Embryonic facial prominence (tissue), 1 donor: Measurements from ENCODE around the gene LIMS2.

Experiments used
- DNase-seq: peaks from one replicate; pipeline ENCODE4 v3.0.0-alpha.2; 2016; ENCODE audit errors: extremely low spot score

Gene LIMS2

DNA sequence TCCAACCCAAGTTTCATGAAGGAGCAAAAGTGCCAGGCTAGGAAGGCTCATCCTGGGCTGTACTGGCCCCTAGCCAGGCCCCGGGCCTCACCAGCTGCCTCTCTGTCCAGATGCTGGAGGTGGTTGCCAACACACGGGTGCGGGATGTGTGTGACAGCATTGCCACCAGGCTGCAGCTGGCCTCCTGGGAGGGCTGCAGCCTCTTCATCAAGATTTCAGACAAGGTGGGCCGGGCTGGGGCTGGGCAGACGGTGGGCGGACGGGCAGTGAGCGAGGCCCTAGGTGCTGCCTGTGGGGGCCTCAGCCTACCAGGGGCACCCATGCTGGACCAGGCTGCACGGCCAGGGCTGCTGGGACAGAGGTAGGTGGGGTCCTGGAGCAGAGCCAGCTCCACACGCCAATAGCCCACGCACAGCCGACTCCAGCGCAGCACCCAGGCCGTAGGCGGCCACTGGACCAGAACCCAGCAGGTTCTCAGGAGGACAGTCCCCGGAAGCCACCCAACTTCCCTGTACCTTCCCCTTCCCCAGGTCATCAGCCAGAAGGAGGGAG, 41.2 kb downstream of the LIMS2 start:
- DNase-seq = no peak

DNA sequence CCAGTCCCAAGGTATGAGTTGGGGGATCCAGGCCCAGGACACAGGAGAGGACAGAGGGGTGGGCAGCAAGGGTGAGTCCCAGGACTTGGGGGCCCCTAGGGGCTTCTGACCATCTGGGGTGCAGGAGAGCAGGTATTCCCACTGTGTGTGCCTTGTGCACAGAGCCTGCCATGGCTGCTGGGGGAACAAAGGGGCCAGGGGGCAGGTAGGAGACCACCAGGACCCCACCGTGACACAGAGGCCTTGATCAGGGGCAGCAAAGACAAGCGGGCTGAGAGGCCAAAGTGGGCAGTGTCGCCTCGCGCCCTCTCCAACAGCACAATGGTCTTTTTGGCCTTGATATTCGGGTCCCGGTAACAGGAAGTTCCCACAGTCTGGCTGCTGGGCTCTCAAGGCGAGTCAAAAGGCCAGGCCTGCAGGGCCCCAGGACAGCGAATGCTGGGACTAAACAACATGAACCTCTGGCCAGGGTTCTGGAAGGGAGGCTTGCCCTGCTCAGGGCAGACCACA, 41.7 kb downstream of the LIMS2 start:
- DNase-seq = no peak

DNA sequence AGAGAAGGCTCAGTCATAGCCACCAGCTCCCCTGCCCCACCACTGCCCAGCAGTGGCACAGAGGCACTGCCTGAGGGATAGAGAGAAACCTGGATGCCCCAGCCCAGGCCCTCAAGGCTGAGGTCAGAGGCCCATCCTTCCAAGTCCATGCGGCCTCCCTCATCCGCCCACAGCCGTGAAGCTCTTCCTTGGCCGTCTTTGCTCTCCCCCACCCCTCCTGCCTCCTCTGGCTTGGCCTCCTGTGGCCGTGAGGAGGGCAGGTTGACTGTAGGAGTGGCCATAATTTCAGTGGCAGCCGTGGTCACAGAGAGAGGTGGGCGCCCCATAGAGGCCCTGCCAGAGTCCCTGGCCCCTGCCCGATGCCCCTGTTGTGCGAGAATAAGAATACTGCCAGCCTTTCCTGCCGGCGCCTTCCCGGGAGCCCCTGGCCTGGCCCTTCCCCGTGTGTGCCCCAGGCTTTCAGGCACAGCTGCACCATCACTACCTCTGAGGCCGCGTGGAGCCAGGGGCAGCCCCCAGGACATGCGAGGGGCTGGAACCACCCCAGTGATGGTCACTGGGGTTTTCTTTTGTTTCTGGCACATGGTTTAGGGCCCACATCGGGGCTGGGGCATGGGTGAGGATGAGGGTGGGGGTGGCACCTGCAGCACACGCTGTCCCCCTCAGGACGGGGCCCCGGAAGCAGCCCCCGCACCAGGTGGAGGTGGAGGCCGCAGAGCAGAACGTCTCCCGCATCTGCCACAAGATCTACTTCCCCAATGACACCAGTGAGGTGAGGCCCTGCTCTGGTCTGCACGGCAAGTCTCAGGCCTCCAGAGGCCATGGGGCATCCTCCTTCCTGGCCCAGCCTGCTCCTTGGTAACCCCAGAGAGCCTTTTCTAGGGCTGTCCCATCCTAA, 42.5 kb downstream of the LIMS2 start:
- DNase-seq = no peak

DNA sequence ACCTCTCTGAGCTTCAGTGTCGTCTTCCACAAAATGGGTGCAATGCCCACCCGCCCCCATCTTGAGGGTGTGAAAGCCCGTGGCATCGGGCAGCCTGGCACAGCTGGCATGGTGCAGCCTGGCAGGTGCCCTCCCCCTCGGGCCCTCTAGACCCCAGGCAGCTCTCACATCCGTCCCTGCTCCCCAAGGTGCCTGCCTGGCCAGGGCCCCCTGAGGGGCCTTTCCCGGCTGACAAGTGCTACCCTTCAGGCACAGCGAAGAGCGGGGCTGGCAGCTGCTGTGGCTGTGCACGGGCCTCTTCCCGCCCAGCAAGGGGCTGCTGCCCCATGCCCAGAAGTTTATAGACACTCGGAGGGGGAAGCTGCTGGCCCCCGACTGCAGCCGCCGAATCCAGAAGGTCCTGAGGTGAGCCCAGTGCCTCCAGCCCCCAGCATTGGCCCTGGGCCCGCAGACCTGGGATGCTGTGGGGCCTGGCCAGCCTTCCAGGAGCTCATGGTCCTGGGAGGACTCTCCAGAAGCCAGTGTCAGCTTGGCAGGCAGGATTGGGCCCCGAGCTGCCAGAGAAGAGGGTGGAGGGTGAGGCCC, 43.2 kb downstream of the LIMS2 start:
- no peak for DNase-seq

DNA sequence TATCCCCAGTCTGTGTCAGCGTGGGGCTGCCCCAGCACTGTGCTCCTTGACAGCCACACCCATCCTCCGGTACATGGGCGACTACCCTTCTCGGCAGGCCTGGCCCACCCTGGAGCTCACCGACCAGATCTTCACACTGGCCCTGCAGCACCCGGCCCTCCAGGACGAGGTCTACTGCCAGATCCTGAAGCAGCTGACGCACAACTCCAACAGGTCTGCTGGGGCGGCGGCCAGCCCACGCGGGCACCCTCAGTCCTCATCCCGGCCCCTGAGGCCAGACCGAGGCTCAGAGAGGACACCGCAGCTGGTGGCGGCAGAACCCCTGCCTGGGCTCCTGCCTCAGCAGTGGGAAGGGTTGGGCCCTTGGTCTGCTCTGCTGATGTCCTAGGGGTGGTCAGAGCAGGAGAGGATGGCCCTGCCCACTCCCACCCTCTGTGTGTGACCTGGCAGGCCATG, 43.8 kb downstream of the LIMS2 start:
- no peak for DNase-seq

DNA sequence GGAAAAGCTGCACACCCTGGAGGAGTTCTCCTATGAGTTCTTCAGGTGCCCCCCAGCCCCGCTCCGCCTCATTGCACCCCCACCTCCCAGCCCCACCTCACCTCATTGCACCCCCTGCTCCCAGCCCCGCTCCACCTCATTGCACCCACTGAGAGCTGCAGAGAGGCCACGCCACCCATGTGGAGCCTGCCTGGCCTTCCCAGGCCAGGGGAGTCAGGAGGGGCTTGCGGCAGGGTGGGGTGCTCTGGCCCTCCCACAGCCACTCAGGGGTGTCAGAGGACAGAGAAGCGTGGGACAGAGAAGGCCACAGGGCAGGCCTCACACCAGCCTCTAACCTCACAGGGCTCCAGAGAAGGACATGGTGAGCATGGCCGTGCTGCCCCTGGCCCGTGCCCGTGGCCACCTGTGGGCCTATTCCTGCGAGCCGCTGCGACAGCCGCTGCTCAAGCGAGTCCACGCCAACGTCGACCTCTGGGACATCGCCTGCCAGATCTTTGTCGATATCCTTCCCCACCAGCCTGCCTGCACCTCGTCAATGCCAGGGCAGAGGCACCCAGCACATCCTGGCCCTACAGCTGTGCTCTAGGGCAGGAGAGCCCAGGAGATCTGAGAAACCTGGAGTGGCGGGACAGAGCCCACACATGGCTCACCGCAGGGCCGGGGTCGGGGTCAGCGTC, 44.3 kb downstream of the LIMS2 start:
- no peak for DNase-seq

DNA sequence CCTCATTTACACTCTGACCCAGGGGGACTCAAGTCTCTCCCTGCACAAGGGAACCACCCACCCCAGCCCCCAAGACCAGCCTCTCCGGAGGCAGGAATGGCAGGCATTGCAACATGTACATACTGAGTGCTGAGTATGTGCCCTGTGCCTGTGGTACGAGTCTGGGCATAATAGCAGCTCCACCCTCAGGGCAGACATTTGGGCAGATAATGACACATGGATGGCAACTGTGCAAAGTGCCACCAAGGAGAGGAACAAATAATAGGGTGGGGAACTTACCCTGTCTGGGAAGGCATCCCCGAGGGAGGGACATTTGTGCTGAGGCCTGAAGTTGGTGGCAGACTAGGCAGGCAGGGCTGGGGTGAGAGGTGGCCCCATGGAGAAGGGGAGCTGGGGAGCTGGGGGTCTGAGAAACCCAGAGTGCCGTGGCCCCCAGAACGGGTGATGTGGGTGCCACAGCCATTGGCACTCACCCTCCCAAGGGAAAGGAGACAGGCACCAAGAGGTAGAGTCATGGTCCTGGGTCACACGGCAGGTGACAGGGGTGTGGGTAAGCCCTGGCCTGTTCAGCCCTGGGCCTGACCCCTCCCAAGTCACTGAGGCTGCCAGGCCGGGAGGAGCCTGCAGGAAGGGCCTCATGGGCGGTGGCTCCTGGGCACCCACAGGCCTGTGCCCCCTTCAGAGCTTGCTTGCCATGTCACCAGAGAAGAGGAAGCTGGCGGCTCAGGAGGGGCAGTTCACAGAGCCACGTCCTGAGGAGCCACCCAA, 45.0 kb downstream of the LIMS2 start:
- no peak for DNase-seq

DNA sequence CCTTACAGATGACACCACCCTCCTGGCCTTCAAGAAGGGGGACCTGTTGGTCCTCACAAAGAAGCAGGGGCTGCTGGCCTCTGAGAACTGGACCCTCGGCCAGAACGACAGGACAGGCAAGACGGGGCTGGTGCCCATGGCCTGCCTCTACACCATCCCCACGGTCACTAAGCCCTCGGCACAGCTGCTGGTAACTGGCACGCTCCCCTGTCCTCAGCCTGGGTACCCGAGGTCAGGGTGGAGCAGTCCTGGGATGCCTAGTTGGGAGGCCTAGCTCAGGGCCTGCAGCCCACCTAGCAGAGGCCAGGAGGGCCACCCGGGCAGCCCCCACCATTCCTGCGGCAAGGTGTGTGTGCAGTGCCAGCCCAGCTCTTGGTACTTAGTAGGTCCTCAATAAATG, 45.7 kb downstream of the LIMS2 start:
- no peak for DNase-seq

DNA sequence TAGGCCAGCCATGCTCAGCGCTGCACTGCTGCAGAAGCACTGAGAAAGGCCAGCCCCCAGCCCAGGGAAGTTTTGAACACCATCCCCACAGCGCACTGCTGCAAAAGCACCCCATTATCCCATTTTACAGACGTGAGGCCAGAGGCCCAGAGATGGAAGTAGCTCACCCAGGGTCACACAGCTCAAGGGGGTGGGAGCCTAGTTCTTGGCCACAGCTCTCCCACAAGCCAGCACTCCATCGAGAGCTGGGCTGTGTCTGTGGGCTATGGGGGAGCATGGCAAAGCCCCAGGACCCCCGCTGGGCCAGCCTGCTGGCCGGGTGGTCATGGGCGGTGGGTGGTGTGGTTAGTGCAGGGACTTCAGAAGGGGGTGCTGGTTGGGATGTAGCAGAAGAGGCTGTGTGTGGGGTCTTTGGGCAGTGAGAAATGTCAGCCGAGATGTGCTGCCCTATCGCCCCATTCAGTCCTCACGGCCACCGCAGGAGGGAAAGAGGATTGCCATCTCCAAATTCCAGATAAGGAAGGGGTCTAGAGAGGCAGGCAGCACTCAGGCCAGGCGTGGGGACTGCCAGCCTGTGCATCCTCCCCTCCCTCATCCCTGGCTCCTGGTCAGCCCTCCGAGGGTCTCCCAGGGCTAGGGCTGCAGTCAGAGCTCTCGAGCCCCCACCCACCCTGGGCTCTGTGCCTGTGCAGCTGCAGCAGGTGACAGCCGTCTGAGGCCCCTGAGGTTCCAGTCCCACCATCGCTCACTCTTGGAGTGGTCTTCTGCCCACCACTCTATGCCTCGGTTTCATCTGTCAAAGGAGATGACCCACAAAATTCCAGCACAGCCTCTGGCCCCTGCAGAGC, 46.3 kb downstream of the LIMS2 start:
- DNase-seq = no peak

DNA sequence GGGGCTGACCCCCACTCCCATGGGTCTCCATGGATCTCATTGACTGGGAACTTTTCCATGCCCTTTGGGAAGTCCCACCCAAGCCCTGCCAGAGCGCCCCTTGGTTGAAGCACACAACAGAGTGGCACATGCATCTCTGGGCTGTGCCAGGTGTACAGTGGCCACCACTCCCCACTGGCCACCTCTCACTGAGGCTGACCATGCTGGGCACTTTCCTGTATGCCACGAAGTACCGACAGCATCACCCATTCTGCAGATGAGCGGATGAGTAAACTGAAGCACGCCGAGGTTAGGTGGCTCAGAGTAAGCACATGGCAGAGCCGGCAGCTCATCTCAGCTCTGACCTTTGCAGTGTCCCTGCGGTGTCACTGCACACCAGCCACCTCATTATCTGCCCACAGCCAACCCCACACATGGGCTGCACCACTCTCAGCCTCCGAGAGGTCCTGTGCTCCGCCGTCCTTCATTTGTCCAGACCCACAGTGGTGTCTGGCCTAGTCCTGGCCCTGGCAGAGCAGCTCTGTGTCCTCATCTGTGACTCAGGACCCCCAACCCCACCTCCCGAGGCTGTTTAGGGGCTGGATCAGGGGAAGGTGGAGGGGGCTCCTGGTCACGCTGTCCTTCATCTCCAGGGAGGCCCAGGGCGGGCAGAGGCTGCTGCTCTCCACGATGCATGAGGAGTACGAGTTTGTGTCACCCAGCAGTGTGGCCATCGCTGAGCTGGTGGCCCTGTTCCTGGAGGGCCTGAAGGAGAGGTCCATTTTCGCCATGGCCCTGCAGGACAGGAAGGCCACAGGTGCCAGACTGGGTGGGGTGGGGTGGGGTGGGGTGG, 47.4 kb downstream of the LIMS2 start:
- DNase-seq = no peak

DNA sequence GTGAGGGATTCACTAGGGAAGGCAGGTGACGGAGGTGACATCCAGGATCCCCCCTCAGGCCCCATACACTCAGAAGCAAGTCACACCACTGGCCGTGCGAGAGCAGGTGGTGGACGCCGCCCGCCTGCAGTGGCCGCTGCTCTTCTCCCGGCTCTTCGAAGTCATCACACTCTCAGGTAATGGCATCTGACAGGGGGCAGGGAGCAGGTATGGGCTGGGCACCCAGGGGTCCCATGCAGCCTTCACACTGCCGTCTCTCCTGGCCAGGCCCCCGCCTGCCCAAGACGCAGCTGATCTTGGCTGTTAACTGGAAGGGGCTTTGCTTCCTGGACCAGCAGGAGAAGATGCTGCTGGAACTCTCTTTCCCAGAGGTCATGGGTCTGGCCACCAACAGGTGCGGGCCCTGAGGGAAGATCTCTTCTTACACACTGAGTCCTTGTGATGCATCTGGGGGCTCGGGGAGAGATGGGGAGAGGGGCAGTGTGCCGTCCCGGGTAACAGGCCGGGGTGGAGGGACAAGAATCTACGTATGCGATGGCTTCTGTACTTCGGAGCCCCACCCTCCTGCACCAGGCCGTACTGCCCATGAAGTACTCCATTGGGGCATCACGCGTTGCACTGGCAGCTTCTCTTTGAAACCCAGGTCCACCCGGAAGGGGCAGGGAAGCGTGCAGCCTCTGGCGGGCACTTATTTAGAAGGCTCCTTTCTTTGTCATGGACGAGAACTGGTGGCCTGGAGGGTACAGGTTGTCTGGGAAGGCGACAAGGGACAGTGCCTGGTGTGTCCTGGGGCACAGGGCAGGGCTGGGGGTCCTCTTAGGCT, 48.2 kb downstream of the LIMS2 start:
- no peak for DNase-seq

DNA sequence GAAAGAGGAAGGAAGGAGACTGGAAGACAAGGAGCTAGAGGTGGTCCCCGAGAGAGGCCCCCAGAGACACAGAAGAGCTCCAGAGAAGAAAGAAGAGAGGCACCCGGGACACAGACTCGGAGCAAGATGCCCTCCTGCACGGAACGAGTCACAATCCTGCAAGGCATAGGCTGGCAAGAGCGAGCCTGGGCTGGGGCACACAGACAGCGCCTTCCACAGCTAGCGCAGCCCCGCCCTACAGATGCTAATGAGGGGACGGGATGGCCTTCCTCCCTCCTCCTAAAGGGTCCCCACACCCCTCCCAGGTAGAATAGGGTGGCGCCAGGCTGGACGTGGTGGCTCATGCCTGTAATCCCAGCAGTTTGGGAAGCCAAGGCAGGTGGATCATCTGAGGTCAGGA, 49.2 kb downstream of the LIMS2 start:
- no peak for DNase-seq

DNA sequence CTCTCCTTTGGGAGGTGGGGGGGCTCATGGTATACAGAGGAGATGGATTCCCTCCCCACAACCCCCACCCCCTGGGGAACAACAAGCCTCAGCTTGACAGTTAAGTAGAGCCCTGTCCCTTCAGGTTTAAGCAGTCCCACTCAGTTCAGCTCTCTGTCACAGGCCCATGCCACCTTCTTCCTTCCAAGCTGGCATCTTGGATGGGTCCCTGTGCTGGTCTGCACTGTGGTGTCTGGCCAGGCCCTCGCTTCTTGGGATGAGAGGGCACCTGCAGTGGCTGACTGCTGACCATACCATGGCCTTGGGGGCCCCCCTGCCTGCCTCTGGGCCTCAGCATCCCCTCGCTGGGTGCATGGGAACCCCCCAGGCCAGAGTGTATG, 49.8 kb downstream of the LIMS2 start:
- DNase-seq = no peak

DNA sequence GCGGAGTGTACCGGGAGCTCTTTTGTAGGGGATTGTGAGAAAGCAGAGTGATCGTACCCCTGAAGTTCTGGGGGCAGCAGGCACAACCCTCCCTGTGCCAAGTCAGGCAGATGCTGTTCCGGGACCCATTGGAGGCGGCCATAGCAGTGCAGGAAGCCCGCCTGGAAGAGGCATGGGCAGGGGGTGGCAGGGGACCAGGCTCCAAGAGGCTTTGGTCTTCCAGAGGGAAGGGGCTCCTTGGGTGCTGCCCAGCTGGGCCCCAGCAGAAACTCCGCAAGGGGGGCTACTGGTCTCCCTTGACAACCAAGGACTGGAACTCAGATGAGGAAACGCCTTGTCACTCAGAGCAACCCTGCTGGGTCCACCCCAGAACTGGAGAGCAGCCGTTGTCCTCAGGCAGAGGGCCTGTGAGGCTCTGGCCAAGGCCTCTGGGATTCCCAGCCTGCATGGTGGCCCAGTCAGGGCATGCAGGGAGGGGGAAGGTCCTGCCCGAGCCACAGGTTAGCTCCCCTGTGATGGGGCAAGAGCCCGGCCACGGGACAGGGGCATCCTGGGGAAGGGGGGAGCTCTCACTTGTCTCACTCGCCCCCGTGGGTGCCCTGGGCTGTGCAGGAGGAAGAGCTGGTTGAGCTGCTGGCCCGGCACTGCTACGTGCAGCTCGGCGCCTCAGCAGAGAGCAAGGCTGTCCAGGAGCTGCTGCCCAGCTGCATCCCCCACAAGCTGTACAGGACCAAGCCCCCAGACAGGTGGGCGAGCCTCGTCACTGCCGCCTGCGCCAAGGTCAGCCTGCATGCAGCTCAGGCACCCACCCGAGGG, 50.4 kb downstream of the LIMS2 start:
- no peak for DNase-seq

DNA sequence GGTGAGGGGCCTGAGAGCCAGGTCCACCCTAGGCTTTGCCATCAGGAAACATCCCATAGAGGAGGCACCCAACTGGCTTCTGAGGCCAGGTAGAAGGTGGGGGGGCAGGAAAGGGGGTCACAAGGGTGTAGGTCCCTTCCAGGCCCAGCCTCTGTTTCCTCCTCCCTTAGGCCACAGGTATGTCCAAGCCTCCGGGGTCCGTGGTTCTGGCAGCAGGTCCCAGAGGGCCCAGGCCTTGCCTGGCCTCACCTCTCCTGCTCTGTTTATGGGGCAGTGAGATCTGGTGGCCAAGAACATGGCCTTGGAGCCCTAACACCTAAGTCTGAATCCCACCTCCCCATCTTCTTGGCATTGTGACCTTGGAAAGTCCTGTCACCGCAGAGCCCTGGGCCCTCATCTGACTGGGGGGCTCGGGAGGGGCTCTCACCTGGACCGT, 51.0 kb downstream of the LIMS2 start:
- DNase-seq = no peak

DNA sequence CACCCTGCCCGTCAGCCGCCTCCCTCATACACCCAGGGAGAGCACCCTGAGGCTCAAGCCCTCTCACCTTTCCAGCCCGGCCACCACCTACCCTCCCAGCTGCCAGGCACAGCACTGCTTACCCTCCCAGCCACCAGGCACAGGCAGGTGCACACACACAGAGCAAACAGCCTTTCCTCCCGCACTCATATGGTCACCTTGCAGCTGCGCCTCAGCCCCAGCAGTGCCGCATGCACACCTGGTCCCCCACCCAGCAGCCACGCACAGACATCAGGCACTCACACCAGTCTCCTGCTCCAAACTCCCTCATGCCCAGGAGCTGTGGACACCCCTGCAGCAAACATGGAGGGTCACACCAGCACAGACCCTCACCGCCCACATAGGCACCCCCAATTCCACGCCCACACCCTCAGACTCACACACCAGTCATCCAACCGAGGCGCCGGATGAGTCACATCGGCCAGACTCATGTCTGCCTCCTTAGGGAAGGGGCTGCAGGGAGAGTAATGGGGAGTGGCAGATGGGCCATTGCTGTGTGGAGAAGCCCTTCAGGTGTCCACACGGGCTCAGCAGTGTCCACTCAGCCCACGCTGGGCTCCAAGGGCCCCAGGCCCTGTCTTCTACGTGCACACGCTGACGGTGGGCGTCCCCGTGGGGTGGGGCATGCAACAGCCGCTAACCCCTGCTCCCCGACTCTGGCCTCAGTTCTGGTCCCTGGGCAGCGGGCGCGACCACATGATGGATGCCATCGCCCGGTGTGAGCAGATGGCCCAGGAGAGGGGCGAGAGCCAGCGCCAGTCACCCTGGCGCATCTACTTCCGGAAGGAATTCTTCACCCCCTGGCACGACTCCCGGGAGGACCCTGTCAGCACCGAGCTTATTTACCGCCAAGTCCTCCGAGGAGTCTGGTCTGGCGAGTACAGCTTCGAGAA, 51.7 kb downstream of the LIMS2 start:
- no peak for DNase-seq
